ENCODE data around the gene BTBD16. TPM values are rescaled to one million over a fixed set of nuclear protein-coding genes. Genes with fewer than 3 reads are reported as not detected.

Gene BTBD16
- total and polyA plus RNA-seq, 2 of the 13 experiments (the other 11 are each of a cell fraction or from before 2014, with no cell fraction given): 5.0 to 11.9 TPM

DNA sequence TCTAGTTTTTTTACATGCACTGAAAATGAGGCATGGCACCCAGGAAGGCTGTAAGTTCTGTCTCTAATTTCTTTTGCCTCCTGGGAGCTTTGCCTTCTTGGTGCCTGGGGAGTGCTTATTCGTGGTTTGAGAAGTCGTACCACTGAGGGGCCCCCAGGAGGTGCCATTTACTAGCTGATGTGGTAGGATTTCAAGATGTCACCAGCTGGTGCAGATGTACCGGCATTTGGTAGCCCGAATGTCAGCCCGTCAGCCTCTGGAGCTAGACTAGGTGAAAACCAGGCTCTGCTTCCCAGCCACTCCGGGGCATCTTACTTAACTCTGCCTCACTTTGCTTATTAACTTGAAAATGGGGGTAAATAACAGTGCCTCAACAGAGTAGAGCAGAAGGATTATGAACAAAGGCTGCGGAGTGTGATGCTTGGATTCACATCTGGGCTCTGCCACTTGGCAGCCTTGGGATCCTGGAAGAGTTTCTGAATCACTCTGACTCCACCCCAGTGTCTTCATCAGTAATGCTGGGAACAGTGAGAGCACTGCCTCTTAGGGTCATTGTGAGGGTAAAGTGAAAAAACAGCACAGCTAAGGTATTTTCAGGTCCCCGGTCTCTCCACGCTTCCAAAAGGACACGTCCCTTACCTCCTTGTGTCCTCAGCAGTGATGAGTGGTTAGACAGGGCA is 31.4 kb upstream of the BTBD16 start (continued):
- TF ChIP-seq, protein P1, sequence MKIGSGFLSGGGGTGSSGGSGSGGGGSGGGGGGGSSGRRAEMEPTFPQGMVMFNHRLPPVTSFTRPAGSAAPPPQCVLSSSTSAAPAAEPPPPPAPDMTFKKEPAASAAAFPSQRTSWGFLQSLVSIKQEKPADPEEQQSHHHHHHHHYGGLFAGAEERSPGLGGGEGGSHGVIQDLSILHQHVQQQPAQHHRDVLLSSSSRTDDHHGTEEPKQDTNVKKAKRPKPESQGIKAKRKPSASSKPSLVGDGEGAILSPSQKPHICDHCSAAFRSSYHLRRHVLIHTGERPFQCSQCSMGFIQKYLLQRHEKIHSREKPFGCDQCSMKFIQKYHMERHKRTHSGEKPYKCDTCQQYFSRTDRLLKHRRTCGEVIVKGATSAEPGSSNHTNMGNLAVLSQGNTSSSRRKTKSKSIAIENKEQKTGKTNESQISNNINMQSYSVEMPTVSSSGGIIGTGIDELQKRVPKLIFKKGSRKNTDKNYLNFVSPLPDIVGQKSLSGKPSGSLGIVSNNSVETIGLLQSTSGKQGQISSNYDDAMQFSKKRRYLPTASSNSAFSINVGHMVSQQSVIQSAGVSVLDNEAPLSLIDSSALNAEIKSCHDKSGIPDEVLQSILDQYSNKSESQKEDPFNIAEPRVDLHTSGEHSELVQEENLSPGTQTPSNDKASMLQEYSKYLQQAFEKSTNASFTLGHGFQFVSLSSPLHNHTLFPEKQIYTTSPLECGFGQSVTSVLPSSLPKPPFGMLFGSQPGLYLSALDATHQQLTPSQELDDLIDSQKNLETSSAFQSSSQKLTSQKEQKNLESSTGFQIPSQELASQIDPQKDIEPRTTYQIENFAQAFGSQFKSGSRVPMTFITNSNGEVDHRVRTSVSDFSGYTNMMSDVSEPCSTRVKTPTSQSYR (CRISPR knock-in tag; IDR thresholded peaks at IDR 0.05; ENCODE audit: borderline replicate concordance): no peak

DNA sequence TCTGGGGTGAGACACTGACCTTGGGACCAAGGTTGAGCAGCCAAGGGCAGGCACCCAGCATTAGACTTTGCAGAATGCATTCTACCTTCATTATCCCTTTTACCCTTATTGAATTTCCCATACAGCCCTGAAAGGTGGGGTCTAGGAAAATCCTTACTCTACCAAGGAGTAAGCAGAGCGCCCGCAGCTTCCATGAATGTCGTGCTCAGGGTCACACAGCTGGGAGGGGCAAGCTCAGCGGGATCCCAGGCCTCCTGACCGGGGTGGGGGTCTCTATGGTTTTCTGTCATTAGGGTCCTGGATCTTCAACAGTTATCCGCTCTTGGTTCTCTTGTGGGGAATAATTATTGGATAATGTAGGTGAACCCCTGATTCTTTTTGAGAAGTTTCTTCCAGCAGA is 30.7 kb upstream of the BTBD16 start:
- Histone ChIP-seq H3K9me3 (ENCODE audit: low read length) (no peaks in the 10 kb centered on the region), H3K4me1 (ENCODE audit: insufficient read depth, low read length) (peaks cover 17% of the 10 kb centered on the region; the same call in 1 of the 2 replicates), H3K79me2 (ENCODE audit: insufficient read depth, low read length) (no peaks in the 10 kb centered on the region), H3K4me3 (replicated peaks in 1 of 3; ENCODE audit: insufficient read depth in 1 of 3, low read depth in 2 of 3, low read length in 3 of 3) (no peak overlapping the region), H3K27me3 (ENCODE audit: control insufficient read depth in 1 of 2, insufficient read depth in 2 of 2, low read length in 2 of 2) (no peaks in the 10 kb centered on the region), H3K4me2 (ENCODE audit: low read depth, low read length) (no peak overlapping the region), H3K36me3 (replicated peaks in 1 of 2; ENCODE audit: control insufficient read depth in 1 of 2, insufficient read depth in 2 of 2, low read length in 2 of 2) (peaks cover 13 to 49% of the 10 kb centered on the region in 2 experiments), H4K20me1 (ENCODE audit: insufficient read depth, low read length) (no peaks in the 10 kb centered on the region), H3K27ac (ENCODE audit: extremely low read length, insufficient read depth, low read length) (no peak overlapping the region), H2AFZ (ENCODE audit: low read length) (no peak overlapping the region), H3K9ac (ENCODE audit: insufficient read depth, low read depth, low read length) (no peak overlapping the region)
- CTCF ChIA-PET (ENCODE audit: low intra/inter-chr PET ratio, low total read pairs): no interaction called here
- 100% methylated on average over 4 of the region's 6 CpGs for WGBS (ENCODE audit: low lambda C conversion rate)
- ATAC-seq: no peak
- in situ Hi-C loops (cut with HindIII; ENCODE audit: extremely low pct_ligation_motif_present, low pct_unique_long_range_greater_than_20kb): no loop called here
- POLR2A ChIA-PET: no interaction called here
- no peak for DNase-seq (ENCODE audit: low spot score)
- no peak for FAIRE-seq
- no TSS peak for BruUV-seq (replicated peaks)
- intact Hi-C loops (cut with micrococcal nuclease; ENCODE audit: unreplicated experiment): no loop called here
- TF ChIP-seq SATB2 (CRISPR knock-in tag; IDR thresholded peaks at IDR 0.05): no peak
- no peak for TF ChIP-seq IKZF4 (CRISPR knock-in tag; IDR thresholded peaks at IDR 0.05; ENCODE audit: borderline replicate concordance, low read depth, not compliant biosample characterization)
- TF ChIP-seq, protein P2, sequence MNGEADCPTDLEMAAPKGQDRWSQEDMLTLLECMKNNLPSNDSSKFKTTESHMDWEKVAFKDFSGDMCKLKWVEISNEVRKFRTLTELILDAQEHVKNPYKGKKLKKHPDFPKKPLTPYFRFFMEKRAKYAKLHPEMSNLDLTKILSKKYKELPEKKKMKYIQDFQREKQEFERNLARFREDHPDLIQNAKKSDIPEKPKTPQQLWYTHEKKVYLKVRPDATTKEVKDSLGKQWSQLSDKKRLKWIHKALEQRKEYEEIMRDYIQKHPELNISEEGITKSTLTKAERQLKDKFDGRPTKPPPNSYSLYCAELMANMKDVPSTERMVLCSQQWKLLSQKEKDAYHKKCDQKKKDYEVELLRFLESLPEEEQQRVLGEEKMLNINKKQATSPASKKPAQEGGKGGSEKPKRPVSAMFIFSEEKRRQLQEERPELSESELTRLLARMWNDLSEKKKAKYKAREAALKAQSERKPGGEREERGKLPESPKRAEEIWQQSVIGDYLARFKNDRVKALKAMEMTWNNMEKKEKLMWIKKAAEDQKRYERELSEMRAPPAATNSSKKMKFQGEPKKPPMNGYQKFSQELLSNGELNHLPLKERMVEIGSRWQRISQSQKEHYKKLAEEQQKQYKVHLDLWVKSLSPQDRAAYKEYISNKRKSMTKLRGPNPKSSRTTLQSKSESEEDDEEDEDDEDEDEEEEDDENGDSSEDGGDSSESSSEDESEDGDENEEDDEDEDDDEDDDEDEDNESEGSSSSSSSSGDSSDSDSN (CRISPR knock-in tag; IDR thresholded peaks at IDR 0.05): no peak
- TF ChIP-seq, protein P3, sequence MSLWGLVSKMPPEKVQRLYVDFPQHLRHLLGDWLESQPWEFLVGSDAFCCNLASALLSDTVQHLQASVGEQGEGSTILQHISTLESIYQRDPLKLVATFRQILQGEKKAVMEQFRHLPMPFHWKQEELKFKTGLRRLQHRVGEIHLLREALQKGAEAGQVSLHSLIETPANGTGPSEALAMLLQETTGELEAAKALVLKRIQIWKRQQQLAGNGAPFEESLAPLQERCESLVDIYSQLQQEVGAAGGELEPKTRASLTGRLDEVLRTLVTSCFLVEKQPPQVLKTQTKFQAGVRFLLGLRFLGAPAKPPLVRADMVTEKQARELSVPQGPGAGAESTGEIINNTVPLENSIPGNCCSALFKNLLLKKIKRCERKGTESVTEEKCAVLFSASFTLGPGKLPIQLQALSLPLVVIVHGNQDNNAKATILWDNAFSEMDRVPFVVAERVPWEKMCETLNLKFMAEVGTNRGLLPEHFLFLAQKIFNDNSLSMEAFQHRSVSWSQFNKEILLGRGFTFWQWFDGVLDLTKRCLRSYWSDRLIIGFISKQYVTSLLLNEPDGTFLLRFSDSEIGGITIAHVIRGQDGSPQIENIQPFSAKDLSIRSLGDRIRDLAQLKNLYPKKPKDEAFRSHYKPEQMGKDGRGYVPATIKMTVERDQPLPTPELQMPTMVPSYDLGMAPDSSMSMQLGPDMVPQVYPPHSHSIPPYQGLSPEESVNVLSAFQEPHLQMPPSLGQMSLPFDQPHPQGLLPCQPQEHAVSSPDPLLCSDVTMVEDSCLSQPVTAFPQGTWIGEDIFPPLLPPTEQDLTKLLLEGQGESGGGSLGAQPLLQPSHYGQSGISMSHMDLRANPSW (CRISPR knock-in tag; IDR thresholded peaks at IDR 0.05; ENCODE audit: borderline replicate concordance): no peak
- TF ChIP-seq ZNF430 (CRISPR knock-in tag; IDR thresholded peaks at IDR 0.05): no peak
- no peak for TF ChIP-seq JUNB (CRISPR knock-in tag; IDR thresholded peaks at IDR 0.05; ENCODE audit: borderline replicate concordance)
- TF ChIP-seq ZNF367 (CRISPR knock-in tag; IDR thresholded peaks at IDR 0.05; ENCODE audit: borderline replicate concordance): no peak
- TF ChIP-seq NAIF1 (CRISPR knock-in tag; IDR thresholded peaks at IDR 0.05; ENCODE audit: borderline replicate concordance): no peak
- no peak for TF ChIP-seq NPAS2 (CRISPR knock-in tag; IDR thresholded peaks at IDR 0.05; ENCODE audit: borderline replicate concordance)
- TF ChIP-seq GTF3A (CRISPR knock-in tag; conservative IDR thresholded peaks at IDR 0.05): no peak
- TF ChIP-seq SRY (CRISPR knock-in tag; IDR thresholded peaks at IDR 0.05): no peak
- TF ChIP-seq, protein P4, sequence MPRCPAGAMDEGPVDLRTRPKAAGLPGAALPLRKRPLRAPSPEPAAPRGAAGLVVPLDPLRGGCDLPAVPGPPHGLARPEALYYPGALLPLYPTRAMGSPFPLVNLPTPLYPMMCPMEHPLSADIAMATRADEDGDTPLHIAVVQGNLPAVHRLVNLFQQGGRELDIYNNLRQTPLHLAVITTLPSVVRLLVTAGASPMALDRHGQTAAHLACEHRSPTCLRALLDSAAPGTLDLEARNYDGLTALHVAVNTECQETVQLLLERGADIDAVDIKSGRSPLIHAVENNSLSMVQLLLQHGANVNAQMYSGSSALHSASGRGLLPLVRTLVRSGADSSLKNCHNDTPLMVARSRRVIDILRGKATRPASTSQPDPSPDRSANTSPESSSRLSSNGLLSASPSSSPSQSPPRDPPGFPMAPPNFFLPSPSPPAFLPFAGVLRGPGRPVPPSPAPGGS (CRISPR knock-in tag; IDR thresholded peaks at IDR 0.05): no peak

All from HepG2 (cell line).